SKM-1 (cell line): ENCODE measurements around the gene EFTUD2.
A peak's percentile ranks its signal among the peaks of the same experiment; 100 is the strongest.
"Not testable (repeated sequence)": the region's sequence is repeated elsewhere in the genome, so short reads cannot be mapped to it uniquely, and the experiment has no call there.

Experiments used
- DNase-seq: peaks from one replicate; lab custom pipeline; 2025; ENCODE audit not compliant: unreplicated experiment; lab: John Stamatoyannopoulos, UW

EFTUD2 gene

GRCh38 chr17:44899074-44899782 lies at the start of gene EFTUD2:
EFTUD2 (minus strand) TSS chr17:44899445; CDS start chr17:44894521, 4,924 bp downstream.
- peak; percentile 86 for DNase-seq

- no peak for DNase-seq
Observed at GRCh38 chr17:44948315-44948795, 49.1 kb upstream of the EFTUD2 start.

- DNase-seq = peak; percentile 96
Observed at GRCh38 chr17:44947461-44948314, 48.4 kb upstream of the EFTUD2 start, which contains the start of gene KIF18B. KIF18B (minus strand) TSS chr17:44947773; CDS start chr17:44936344, 11,429 bp downstream.

GRCh38 chr17:44945652-44946051 lies 46.4 kb upstream of the EFTUD2 start:
- not testable (repeated sequence) for DNase-seq

- no peak for DNase-seq
Observed at GRCh38 chr17:44942456-44942855, 43.2 kb upstream of the EFTUD2 start.

- no peak for DNase-seq
Observed at GRCh38 chr17:44941712-44942331, 42.6 kb upstream of the EFTUD2 start.

GRCh38 chr17:44940768-44941167 lies 41.5 kb upstream of the EFTUD2 start:
- no peak for DNase-seq

GRCh38 chr17:44940317-44940716 lies 41.1 kb upstream of the EFTUD2 start:
- DNase-seq = no peak

- DNase-seq = no peak
Observed at GRCh38 chr17:44935116-44935515, 35.9 kb upstream of the EFTUD2 start.

GRCh38 chr17:44934745-44935105 lies 35.5 kb upstream of the EFTUD2 start:
- no peak for DNase-seq

- no peak for DNase-seq
Observed at GRCh38 chr17:44933824-44934744, 34.8 kb upstream of the EFTUD2 start.

- no peak for DNase-seq
Observed at GRCh38 chr17:44932787-44933097, 33.5 kb upstream of the EFTUD2 start.

- DNase-seq = no peak
Observed at GRCh38 chr17:44932096-44932786, 33.0 kb upstream of the EFTUD2 start.

GRCh38 chr17:44931376-44931775 lies 32.1 kb upstream of the EFTUD2 start:
- no peak for DNase-seq

- DNase-seq = no peak
Observed at GRCh38 chr17:44930667-44931066, 31.4 kb upstream of the EFTUD2 start.

GRCh38 chr17:44928950-44929720 lies 29.9 kb upstream of the EFTUD2 start:
- DNase-seq = no peak

- DNase-seq = no peak
Observed at GRCh38 chr17:44928136-44928535, 28.9 kb upstream of the EFTUD2 start.

GRCh38 chr17:44927696-44928095 lies 28.5 kb upstream of the EFTUD2 start:
- no peak for DNase-seq

GRCh38 chr17:44926821-44927525 lies 27.7 kb upstream of the EFTUD2 start:
- no peak for DNase-seq
